Upper lobe of left lung (tissue), 6 donors: ENCODE measurements around the gene PRKD2. TPM values are rescaled to one million over a fixed set of nuclear protein-coding genes. Genes with fewer than 3 reads are reported as not detected.
A peak's percentile ranks its signal among the peaks of the same experiment; 100 is the strongest.

ENCODE experiments used
- ATAC-seq, 2 donors: fragments of 200-7000 bp; cut with Tn5 transposase; one replicate each; pipeline ENCODE4 v1.9.1; 2022; ENCODE audit warnings: mild to moderate bottlenecking in 2 of 2, moderate library complexity in 2 of 2; ENCODE audit not compliant: low FRiP score in 2 of 2
- DNase-seq, 2 donors: peaks; one replicate each; pipeline ENCODE4 v3.0.0-alpha.2; 2019 to 2020
- H3K27ac ChIP-seq, 4 donors: fragments of 200-600 bp; sonication (generic); one replicate each; pipeline ENCODE4 v1.5.1; 2016 to 2019
- H3K27me3 ChIP-seq, 4 donors: fragments of 200-600 bp; sonication (generic); one replicate each; pipeline ENCODE4 v1.5.1; 2017 to 2019
- H3K36me3 ChIP-seq, 4 donors: fragments of 200-600 bp; sonication (generic); one replicate each; pipeline ENCODE4 v1.5.1; 2016 to 2019
- H3K4me1 ChIP-seq, 4 donors: fragments of 200-600 bp; sonication (generic); one replicate each; pipeline ENCODE4 v1.5.1; 2018 to 2019
- H3K4me3 ChIP-seq, 4 donors: fragments of 200-600 bp; sonication (generic); one replicate each; pipeline ENCODE4 v1.5.1; 2017 to 2019; ENCODE audit warnings: mild to moderate bottlenecking in 2 of 4, moderate library complexity in 1 of 4
- H3K9me3 ChIP-seq, 4 donors: fragments of 200-600 bp; sonication (generic); one replicate each; pipeline ENCODE4 v1.5.1; 2018 to 2019
- EP300 ChIP-seq, 4 donors: sonication (generic); formaldehyde crosslinking; IDR thresholded peaks; one replicate each; pipeline ENCODE4 v1.5.1; 2017; ENCODE audit warnings: antibody characterized with exemption in 4 of 4, control low read depth in 2 of 4
- POLR2A ChIP-seq, 4 donors: fragments of 450-650 bp; IDR thresholded peaks; one replicate each; pipeline ENCODE4 v1.5.1; 2016 to 2017; ENCODE audit warnings: antibody characterized with exemption in 4 of 4, mild to moderate bottlenecking in 2 of 4
- POLR2AphosphoS5 ChIP-seq, 2 donors: sonication (generic); formaldehyde crosslinking; IDR thresholded peaks; one replicate each; pipeline ENCODE4 v1.5.1; 2017; ENCODE audit warnings: antibody characterized with exemption in 2 of 2
- WGBS, 2 donors: methylation state at CpG; one replicate each; pipeline ENCODE4 v1.1.5; 2017 to 2018; 5-methylcytosine and 5-hydroxymethylcytosine counted together
- total RNA-seq, 6 donors: library from RNA; depleted of rRNA in 4 of 6; stranded (reverse); fragments of >200 nt in 4 of 6; gene quantifications; one replicate each; pipeline versions ENCODE4 v1.1.0 to v1.2.1, GENCODE V29; 2016 to 2021
- TF ChIP-seq, protein P1 (sequence below), 6 experiments: fragments of 450-650 bp in 4 of 6; fragments of 200-600 bp in 2 of 6; sonication (generic) in 2 of 6; IDR thresholded peaks; one replicate each; pipeline ENCODE4 v1.5.1; 2016 to 2019; ENCODE audit warnings: antibody characterized with exemption in 6 of 6
- donor health status: DM: no; HTN: no; CAD: no; lungs with moderate emphysema.
- donor health status: DM: no; HTN: yes; CAD: no; lungs with severe emphysema.

Gene PRKD2
- total RNA-seq, 6 donors from 2014 or later = 25.2 to 65.4 (median 50.3) TPM

GRCh38 chr19:46727757-46728156 lies 10.8 kb upstream of the PRKD2 start:
- ATAC-seq (no peak), DNase-seq (no peak)
- peaks cover 36 to 62% (median 40%) of the 10 kb centered on the region in 4 donors for H3K4me1 ChIP-seq
- WGBS, 2 donors = 81 to 83% methylated on average over 8 to 11 of the region's 11 CpGs
- no peak overlapping the region for H3K4me3 ChIP-seq
- TF ChIP-seq EP300 (IDR thresholded peaks at IDR 0.05) = no peak
- TF ChIP-seq POLR2AphosphoS5 (IDR thresholded peaks at IDR 0.05) = no peak
- no peak for TF ChIP-seq POLR2A (IDR thresholded peaks at IDR 0.05)
- TF ChIP-seq, protein P1, sequence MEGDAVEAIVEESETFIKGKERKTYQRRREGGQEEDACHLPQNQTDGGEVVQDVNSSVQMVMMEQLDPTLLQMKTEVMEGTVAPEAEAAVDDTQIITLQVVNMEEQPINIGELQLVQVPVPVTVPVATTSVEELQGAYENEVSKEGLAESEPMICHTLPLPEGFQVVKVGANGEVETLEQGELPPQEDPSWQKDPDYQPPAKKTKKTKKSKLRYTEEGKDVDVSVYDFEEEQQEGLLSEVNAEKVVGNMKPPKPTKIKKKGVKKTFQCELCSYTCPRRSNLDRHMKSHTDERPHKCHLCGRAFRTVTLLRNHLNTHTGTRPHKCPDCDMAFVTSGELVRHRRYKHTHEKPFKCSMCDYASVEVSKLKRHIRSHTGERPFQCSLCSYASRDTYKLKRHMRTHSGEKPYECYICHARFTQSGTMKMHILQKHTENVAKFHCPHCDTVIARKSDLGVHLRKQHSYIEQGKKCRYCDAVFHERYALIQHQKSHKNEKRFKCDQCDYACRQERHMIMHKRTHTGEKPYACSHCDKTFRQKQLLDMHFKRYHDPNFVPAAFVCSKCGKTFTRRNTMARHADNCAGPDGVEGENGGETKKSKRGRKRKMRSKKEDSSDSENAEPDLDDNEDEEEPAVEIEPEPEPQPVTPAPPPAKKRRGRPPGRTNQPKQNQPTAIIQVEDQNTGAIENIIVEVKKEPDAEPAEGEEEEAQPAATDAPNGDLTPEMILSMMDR (IDR thresholded peaks at IDR 0.05) = no peak
- peak overlapping the region in 3 of 4 donors; percentile 23 to 69 (median 57) for H3K27ac ChIP-seq
- no peaks in the 10 kb centered on the region for H3K27me3 ChIP-seq
- no peaks in the 10 kb centered on the region for H3K9me3 ChIP-seq
- peaks cover 46 to 100% (median 83%) of the 10 kb centered on the region in 4 donors for H3K36me3 ChIP-seq

DNA sequence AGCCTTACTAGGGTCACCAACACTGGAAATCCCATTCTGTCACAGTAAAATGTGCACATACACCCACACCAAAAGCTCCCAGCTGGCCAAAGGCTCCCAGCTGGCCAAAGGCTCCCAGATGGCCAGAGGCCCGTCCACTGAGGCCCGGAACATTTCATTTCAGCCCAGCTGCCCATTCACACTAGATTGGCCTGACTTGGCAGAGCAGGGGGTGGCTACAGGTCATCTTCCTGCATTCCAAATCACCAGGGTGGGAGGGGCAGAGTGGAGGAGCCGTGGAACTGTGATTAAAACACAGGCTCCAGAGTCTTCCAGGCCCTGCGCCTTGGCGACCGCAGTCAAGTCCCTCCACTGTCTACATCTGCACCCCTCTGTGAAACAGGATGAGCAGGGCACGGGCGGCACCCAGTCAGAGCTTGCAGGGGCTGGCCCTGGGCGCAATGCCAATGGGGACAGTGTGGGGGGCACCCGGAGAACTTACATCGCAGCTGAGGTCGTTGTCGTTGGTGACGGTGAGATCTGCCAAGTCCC lies 10.1 kb upstream of the PRKD2 start:
- Histone ChIP-seq H3K4me3 (no peak overlapping the region), H3K4me1 (peaks cover 29 to 57% (median 33%) of the 10 kb centered on the region in 4 donors), H3K27me3 (no peaks in the 10 kb centered on the region), H3K9me3 (no peaks in the 10 kb centered on the region), H3K27ac (peak overlapping the region in 3 of 4 donors; percentile 43 to 69 (median 57)), H3K36me3 (peaks cover 52 to 100% (median 85%) of the 10 kb centered on the region in 4 donors)
- no peak for DNase-seq
- no peak for ATAC-seq
- no peak for TF ChIP-seq POLR2A (IDR thresholded peaks at IDR 0.05)
- WGBS, 2 donors = 72 to 75% methylated on average over 10 to 14 of the region's 14 CpGs

- peak overlapping the region in 2 of 4 donors; percentile 2 to 43 for H3K27ac ChIP-seq
- no peaks in the 10 kb centered on the region for H3K27me3 ChIP-seq
- WGBS, 2 donors = 90 to 94% methylated on average over 7 to 10 of the region's 10 CpGs
- H3K4me3 ChIP-seq = no peak overlapping the region
- ATAC-seq = no peak
- H3K9me3 ChIP-seq = no peaks in the 10 kb centered on the region
- H3K4me1 ChIP-seq = peaks cover 26 to 52% (median 30%) of the 10 kb centered on the region in 4 donors
- TF ChIP-seq POLR2A (IDR thresholded peaks at IDR 0.05) (no peak), EP300 (IDR thresholded peaks at IDR 0.05) (no peak), POLR2AphosphoS5 (IDR thresholded peaks at IDR 0.05) (no peak)
- TF ChIP-seq, protein P1 (IDR thresholded peaks at IDR 0.05) = no peak
- DNase-seq = no peak
- H3K36me3 ChIP-seq = peaks cover 52 to 100% (median 88%) of the 10 kb centered on the region in 4 donors
Measured at GRCh38 chr19:46726551-46726950, 9.6 kb upstream of the PRKD2 start.

GRCh38 chr19:46725859-46726393 lies 9.0 kb upstream of the PRKD2 start:
- peak overlapping the region in 1 of 4 donors; percentile 2 for H3K27ac ChIP-seq
- no peaks in the 10 kb centered on the region for H3K9me3 ChIP-seq
- peaks cover 24 to 46% (median 30%) of the 10 kb centered on the region in 4 donors for H3K4me1 ChIP-seq
- DNase-seq (no peak), ATAC-seq (no peak)
- no peaks in the 10 kb centered on the region for H3K27me3 ChIP-seq
- H3K4me3 ChIP-seq = no peak overlapping the region
- H3K36me3 ChIP-seq = peaks cover 52 to 100% (median 91%) of the 10 kb centered on the region in 4 donors
- 84 to 86% methylated on average over 9 of the region's 9 CpGs for WGBS, 2 donors
- TF ChIP-seq, protein P1 (IDR thresholded peaks at IDR 0.05) = no peak
- TF ChIP-seq EP300 (IDR thresholded peaks at IDR 0.05) (no peak), POLR2AphosphoS5 (IDR thresholded peaks at IDR 0.05) (no peak), POLR2A (IDR thresholded peaks at IDR 0.05) (no peak)

GRCh38 chr19:46725036-46725820 lies 8.3 kb upstream of the PRKD2 start:
- TF ChIP-seq EP300 (IDR thresholded peaks at IDR 0.05) (no peak), POLR2AphosphoS5 (IDR thresholded peaks at IDR 0.05) (no peak), POLR2A (IDR thresholded peaks at IDR 0.05) (no peak)
- TF ChIP-seq, protein P1 (IDR thresholded peaks at IDR 0.05) = no peak
- Histone ChIP-seq H3K4me1 (peaks cover 20 to 42% (median 26%) of the 10 kb centered on the region in 4 donors), H3K9me3 (no peaks in the 10 kb centered on the region), H3K27me3 (no peaks in the 10 kb centered on the region), H3K4me3 (no peak overlapping the region), H3K36me3 (peaks cover 52 to 100% (median 92%) of the 10 kb centered on the region in 4 donors), H3K27ac (no peak overlapping the region)
- WGBS, 2 donors = 88 to 94% methylated on average over 18 to 26 of the region's 26 CpGs
- ATAC-seq = no peak
- DNase-seq = no peak
